ENCODE measurements around the gene DRG2. TPM values are rescaled to one million over a fixed set of nuclear protein-coding genes. Genes with fewer than 3 reads are reported as not detected.

The DRG2 gene
- total and polyA plus RNA-seq, 2 of the 13 experiments (the other 11 are each of a cell fraction or from before 2014, with no cell fraction given): 20.1 to 26.6 TPM

DNA sequence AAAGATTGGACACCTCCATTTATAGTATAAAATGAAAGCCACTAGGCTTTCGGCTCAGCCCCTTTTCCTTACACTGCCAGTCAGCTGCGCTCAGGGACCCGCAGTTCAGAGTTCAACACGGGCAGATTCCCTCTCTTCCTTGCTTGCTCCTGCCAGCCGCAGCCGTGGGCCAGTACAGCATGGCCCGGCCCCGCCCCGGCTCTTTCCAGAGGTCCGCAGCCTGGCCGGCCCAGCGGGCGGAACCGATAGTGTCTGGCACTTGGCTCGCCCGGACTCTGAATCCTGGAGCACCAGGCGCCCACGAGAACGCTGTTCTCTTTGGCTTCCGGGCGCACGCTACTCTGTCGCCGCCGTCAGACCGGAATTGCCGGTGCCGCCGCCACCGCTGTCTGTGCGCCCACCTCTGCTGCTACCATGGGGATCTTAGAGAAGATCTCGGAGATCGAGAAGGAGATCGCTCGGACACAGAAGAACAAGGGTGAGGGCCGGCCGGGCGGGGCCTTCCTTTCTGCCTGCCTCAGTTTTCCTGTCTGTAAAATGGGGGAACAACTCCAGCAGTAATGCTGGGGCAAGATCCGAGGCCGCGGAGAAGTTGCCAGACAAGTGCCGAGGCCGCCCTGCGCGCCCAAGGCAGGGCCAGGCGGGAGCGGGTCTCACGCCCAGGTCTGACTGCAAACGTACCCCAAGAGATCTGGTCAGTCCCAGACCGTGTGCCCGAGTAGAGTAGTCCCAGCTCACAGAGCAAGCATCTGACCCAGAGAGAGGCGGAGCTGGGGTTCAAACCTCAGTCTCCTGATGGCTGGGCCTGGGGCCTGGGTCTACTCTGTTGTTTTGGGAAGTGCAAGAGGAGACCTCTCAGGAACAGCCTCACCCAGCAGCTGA lies at the start of gene DRG2 (continued):
- TF ChIP-seq KIAA2018 (CRISPR knock-in tag; IDR thresholded peaks at IDR 0.05; ENCODE audit: borderline replicate concordance) (no peak), ZNF768 (CRISPR knock-in tag; IDR thresholded peaks at IDR 0.05) (peak; percentile 87), TFDP1 (CRISPR knock-in tag; IDR thresholded peaks at IDR 0.05; ENCODE audit: borderline replicate concordance) (peak; percentile 70; the same call in 1 of the 2 replicates), SP140L (CRISPR knock-in tag; IDR thresholded peaks at IDR 0.05; ENCODE audit: borderline replicate concordance) (no peak), NR3C1 (CRISPR knock-in tag; IDR thresholded peaks at IDR 0.05) (no peak), KAT2B (IDR thresholded peaks at IDR 0.05; ENCODE audit: borderline replicate concordance, low read depth, low read length) (no peak), ZFP36L1 (CRISPR knock-in tag; IDR thresholded peaks at IDR 0.05) (peak; percentile 43; the same call in 1 of the 2 replicates), ZNF432 (CRISPR knock-in tag; IDR thresholded peaks at IDR 0.05; ENCODE audit: borderline replicate concordance) (no peak; the same call in 1 of the 2 replicates), FOXC1 (CRISPR knock-in tag; IDR thresholded peaks at IDR 0.05; ENCODE audit: borderline replicate concordance) (peak; percentile 87), CBX1 (IDR thresholded peaks at IDR 0.05; ENCODE audit: low read depth) (peak; percentile 73), MAFF (IDR thresholded peaks at IDR 0.05; ENCODE audit: low read depth, low read length) (no peak), TAF15 (IDR thresholded peaks at IDR 0.05; ENCODE audit: low read depth, low read length, poor library complexity, severe bottlenecking) (peak; percentile 81)
- TF ChIP-seq, protein P1, sequence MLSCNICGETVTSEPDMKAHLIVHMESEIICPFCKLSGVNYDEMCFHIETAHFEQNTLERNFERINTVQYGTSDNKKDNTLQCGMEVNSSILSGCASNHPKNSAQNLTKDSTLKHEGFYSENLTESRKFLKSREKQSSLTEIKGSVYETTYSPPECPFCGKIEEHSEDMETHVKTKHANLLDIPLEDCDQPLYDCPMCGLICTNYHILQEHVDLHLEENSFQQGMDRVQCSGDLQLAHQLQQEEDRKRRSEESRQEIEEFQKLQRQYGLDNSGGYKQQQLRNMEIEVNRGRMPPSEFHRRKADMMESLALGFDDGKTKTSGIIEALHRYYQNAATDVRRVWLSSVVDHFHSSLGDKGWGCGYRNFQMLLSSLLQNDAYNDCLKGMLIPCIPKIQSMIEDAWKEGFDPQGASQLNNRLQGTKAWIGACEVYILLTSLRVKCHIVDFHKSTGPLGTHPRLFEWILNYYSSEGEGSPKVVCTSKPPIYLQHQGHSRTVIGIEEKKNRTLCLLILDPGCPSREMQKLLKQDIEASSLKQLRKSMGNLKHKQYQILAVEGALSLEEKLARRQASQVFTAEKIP (CRISPR knock-in tag; IDR thresholded peaks at IDR 0.05; ENCODE audit: borderline replicate concordance): no peak
- TF ChIP-seq, protein P2, sequence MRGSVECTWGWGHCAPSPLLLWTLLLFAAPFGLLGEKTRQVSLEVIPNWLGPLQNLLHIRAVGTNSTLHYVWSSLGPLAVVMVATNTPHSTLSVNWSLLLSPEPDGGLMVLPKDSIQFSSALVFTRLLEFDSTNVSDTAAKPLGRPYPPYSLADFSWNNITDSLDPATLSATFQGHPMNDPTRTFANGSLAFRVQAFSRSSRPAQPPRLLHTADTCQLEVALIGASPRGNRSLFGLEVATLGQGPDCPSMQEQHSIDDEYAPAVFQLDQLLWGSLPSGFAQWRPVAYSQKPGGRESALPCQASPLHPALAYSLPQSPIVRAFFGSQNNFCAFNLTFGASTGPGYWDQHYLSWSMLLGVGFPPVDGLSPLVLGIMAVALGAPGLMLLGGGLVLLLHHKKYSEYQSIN (CRISPR knock-in tag; IDR thresholded peaks at IDR 0.05; ENCODE audit: borderline replicate concordance): no peak
- TF ChIP-seq, protein P3, sequence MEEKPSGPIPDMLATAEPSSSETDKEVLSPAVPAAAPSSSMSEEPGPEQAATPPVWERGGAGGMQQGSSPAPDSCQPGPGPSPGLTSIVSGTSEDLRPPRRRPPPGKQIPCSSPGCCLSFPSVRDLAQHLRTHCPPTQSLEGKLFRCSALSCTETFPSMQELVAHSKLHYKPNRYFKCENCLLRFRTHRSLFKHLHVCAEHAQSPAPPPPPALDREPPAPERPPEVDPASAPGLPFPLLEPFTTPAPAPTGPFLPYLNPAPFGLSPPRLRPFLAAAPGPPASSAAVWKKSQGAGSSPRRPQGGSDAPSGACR (CRISPR knock-in tag; IDR thresholded peaks at IDR 0.05): peak; percentile 88

All from HepG2 (cell line).